Ovary (tissue), 9 donors: ENCODE data around the gene GDF10. TPM values are rescaled to one million over a fixed set of nuclear protein-coding genes. Genes with fewer than 3 reads are reported as not detected.

Experiments
- DNase-seq, 5 donors: peaks; one replicate each; pipeline ENCODE4 v3.0.0-alpha.2; 2019 to 2020
- H3K27ac ChIP-seq, 2 donors: fragments of 200-600 bp; one replicate each; pipeline versions ENCODE4 v1.5.1 to v1.8.0; 2019 to 2022
- H3K27me3 ChIP-seq: fragments of 200-600 bp; one replicate; pipeline ENCODE4 v1.8.0; 2022
- H3K36me3 ChIP-seq: fragments of 200-600 bp; sonication (generic); one replicate; pipeline ENCODE4 v1.5.1; 2019
- H3K4me1 ChIP-seq: one replicate; pipeline ENCODE4 v1.8.1; 2013; ENCODE audit warnings: mild to moderate bottlenecking, moderate library complexity; ENCODE audit not compliant: insufficient read depth
- H3K4me3 ChIP-seq: fragments of 200-600 bp; sonication (generic); one replicate; pipeline ENCODE4 v1.5.1; 2017
- H3K9me3 ChIP-seq, 2 donors: fragments of 200-600 bp in 1 of 2; sonication (generic) in 1 of 2; one replicate each; pipeline versions ENCODE4 v1.5.1 to v1.8.1; 2013 to 2019; ENCODE audit warnings: mild to moderate bottlenecking in 1 of 2, moderate library complexity in 1 of 2
- CTCF ChIP-seq, 3 donors: fragments of 450-650 bp in 2 of 3; fragments of 200-600 bp in 1 of 3; IDR thresholded peaks; one replicate each; pipeline versions ENCODE4 v1.5.1 to v1.8.0; 2016 to 2022; ENCODE audit warnings: antibody characterized with exemption in 3 of 3, mild to moderate bottlenecking in 1 of 3
- EP300 ChIP-seq: sonication (generic); formaldehyde crosslinking; IDR thresholded peaks from one replicate; pipeline ENCODE4 v1.6.1; 2017; ENCODE audit warnings: antibody characterized with exemption
- POLR2A ChIP-seq: fragments of 450-650 bp; IDR thresholded peaks from one replicate; pipeline ENCODE4 v1.6.1; 2017; ENCODE audit warnings: antibody characterized with exemption, mild to moderate bottlenecking, moderate library complexity
- WGBS, 3 donors: extraction: QIAGEN DNeasy Blood & Tissue Kit in 1 of 3; methylation state at CpG; one replicate each; pipeline versions ENCODE4 v1.1.5 to v1.1.7; 2013 to 2017; 5-methylcytosine and 5-hydroxymethylcytosine counted together
- intact Hi-C, 4 donors: fragments of 100-400 bp; cut with DNase I; formaldehyde crosslinking; loops; one replicate each; pipeline versions ENCODE4 v1.11.0 to v1.15.1; 2022 to 2023
- polyA plus RNA-seq, 2 donors: library from polyadenylated mRNA; stranded (reverse); fragments of 200-250 nt in 1 of 2; fragments of 350-450 nt in 1 of 2; fragmentation: Illumina TruSeq in 1 of 2; extraction: RNeasy Lipid Tissue Mini Kit (QIAGEN cat#74804) in 1 of 2; gene quantifications; one replicate each; pipeline ENCODE4 v1.2.3, GENCODE V29; 2013 to 2014
- total RNA-seq, 7 donors: library from RNA; depleted of rRNA in 2 of 7; stranded (reverse); fragments of >200 nt in 2 of 7; fragmentation: NEBNext Ultra II Directional in 3 of 7; extraction: Animal tissue kit (Norgen Biotek cat#: 25700) in 3 of 7; gene quantifications; one replicate each; pipeline versions ENCODE4 v1.1.0 to v1.2.4, GENCODE V29; 2016 to 2023
- donor health status: DM: no; HTN: no; CAD: no; lungs with moderate emphysema.
- donor health status: DM: no; HTN: no; CAD: no.
- donor health status: Bipolar disorder and iron deficiency.
- donor health status: DM: yes; HTN: yes; CAD: no.
- donor health status: DM: no; HTN: no; CAD: no.
- donor health status: DM: yes; HTN: yes; CAD: no.

GDF10 gene
- total and polyA plus RNA-seq, 9 donors, result 0.12 to 1.2 (median 0.53) TPM; not detected in 3

GRCh38 chr10:47254611-47255010 lies 45.4 kb upstream of the GDF10 start:
- intact Hi-C loops, result no loop called here
- no peak for DNase-seq
- no peak overlapping the region for H3K27ac ChIP-seq
- 83 to 94% (median 85%) methylated on average over 2 of the region's 2 CpGs for WGBS, 3 donors
- no peak overlapping the region for H3K4me3 ChIP-seq
- no peaks in the 10 kb centered on the region for H3K4me1 ChIP-seq
- no peaks in the 10 kb centered on the region for H3K36me3 ChIP-seq
- TF ChIP-seq POLR2A (no peak), EP300 (no peak), CTCF (IDR thresholded peaks at IDR 0.05) (no peak)
- H3K9me3 ChIP-seq, result no peaks in the 10 kb centered on the region
- H3K27me3 ChIP-seq, result no peaks in the 10 kb centered on the region

- DNase-seq, result no peak
- Histone ChIP-seq H3K9me3 (no peaks in the 10 kb centered on the region), H3K36me3 (no peaks in the 10 kb centered on the region), H3K4me3 (no peak overlapping the region), H3K27ac (no peak overlapping the region), H3K27me3 (no peaks in the 10 kb centered on the region), H3K4me1 (no peaks in the 10 kb centered on the region)
- intact Hi-C loops, result no loop called here
- TF ChIP-seq EP300 (no peak), POLR2A (no peak), CTCF (IDR thresholded peaks at IDR 0.05) (no peak)
- 86 to 89% (median 88%) methylated on average over 10 of the region's 10 CpGs for WGBS, 3 donors
These were observed 44.8 kb upstream of the GDF10 start for GRCh38 chr10:47255033-47255813.

GRCh38 chr10:47255866-47256265 lies 44.1 kb upstream of the GDF10 start:
- Histone ChIP-seq H3K9me3 (no peaks in the 10 kb centered on the region), H3K27ac (no peak overlapping the region), H3K27me3 (no peaks in the 10 kb centered on the region), H3K36me3 (no peaks in the 10 kb centered on the region), H3K4me3 (no peak overlapping the region), H3K4me1 (no peaks in the 10 kb centered on the region)
- 93 to 100% (median 97%) methylated on average over 1 of the region's 1 CpG for WGBS, 3 donors
- intact Hi-C loops, result no loop called here
- TF ChIP-seq EP300 (no peak), CTCF (IDR thresholded peaks at IDR 0.05) (no peak), POLR2A (no peak)
- DNase-seq, result no peak

GRCh38 chr10:47256751-47257336 lies 43.2 kb upstream of the GDF10 start:
- Histone ChIP-seq H3K36me3 (no peaks in the 10 kb centered on the region), H3K27ac (no peak overlapping the region), H3K4me1 (no peaks in the 10 kb centered on the region), H3K9me3 (no peaks in the 10 kb centered on the region), H3K27me3 (no peaks in the 10 kb centered on the region), H3K4me3 (no peak overlapping the region)
- WGBS, 3 donors, result 73 to 92% (median 76%) methylated on average over 4 of the region's 4 CpGs
- intact Hi-C loops, result no loop called here
- no peak for TF ChIP-seq CTCF (IDR thresholded peaks at IDR 0.05)
- TF ChIP-seq EP300, result no peak
- no peak for TF ChIP-seq POLR2A
- DNase-seq, result no peak
